ENCODE results near the gene CCDC6. TPM values are rescaled to one million over a fixed set of nuclear protein-coding genes. Genes with fewer than 3 reads are reported as not detected.

Gene CCDC6
- total and polyA plus RNA-seq, 2 of the 8 experiments (the other 6 are each of a cell fraction or from before 2014, with no cell fraction given), result 42.2 to 74.4 TPM

DNA sequence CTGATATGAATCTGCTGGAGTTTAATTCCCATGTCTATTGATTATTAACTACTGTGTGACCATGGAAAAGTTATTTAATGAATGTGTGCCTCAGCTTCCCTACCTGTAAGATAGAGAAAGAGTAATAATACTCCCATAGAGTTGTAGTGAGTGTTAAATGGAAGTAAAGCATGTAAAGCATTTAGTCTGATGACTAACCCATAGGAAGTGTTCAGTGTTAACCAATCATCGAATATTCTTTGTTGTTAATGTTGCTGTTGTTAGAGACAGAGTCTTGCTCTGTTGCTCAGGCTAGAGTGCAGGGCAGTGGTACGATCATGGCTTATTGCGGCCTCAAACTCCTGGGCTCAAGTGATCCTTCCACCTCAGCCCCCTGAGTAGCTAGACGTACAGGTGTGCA lies 36.2 kb upstream of the CCDC6 start (continued):
- TF ChIP-seq GTF2F1 (IDR thresholded peaks at IDR 0.05; ENCODE audit: borderline replicate concordance, low read depth, low read length), result no peak

Data from H1 (cell line).